Panc1 (cell line): Measurements from ENCODE around the gene MCM9. TPM values are rescaled to one million over a fixed set of nuclear protein-coding genes. Genes with fewer than 3 reads are reported as not detected.
A peak's percentile ranks its signal among the peaks of the same experiment; 100 is the strongest.

Source experiments
- ATAC-seq: fragments of 200-7000 bp; cut with Tn5 transposase; 2 replicates; pipeline ENCODE4 v1.9.1; 2020; ENCODE audit warnings: mild to moderate bottlenecking, moderate library complexity
- BruUV-seq: library from RNA; stranded (reverse); fragments of 400-500 nt; replicated peaks from 2 replicates; lab custom pipeline; 2021; lab: Mats Ljungman, UMichigan
- CTCF ChIA-PET: fragments of 300-600 bp; sonication (Branson Sonifier 250); formaldehyde crosslinking; loops from one replicate; lab custom pipeline; 2022; ENCODE audit warnings: antibody characterized with exemption; lab: Charles Lee
- POLR2A ChIA-PET: fragments of 300-600 bp; sonication (Branson Sonifier 250); formaldehyde crosslinking; loops from one replicate; lab custom pipeline; 2022; ENCODE audit warnings: antibody characterized with exemption; lab: Charles Lee
- DNase-seq: peaks from one replicate; pipeline ENCODE4 v3.0.0-alpha.2; 2010; ENCODE audit warnings: low read depth, low spot score
- H3K27ac ChIP-seq: 2 replicates; pipeline ENCODE4 v1.5.1; 2011; ENCODE audit warnings: mild to moderate bottlenecking, low read length, inconsistent platforms
- H3K27me3 ChIP-seq: fragments of 200-500 bp; sonication (Bioruptor generic); 2 replicates; pipeline ENCODE4 v1.6.0; 2014; ENCODE audit warnings: low read length, inconsistent platforms; ENCODE audit not compliant: control insufficient read depth, insufficient read depth
- H3K36me3 ChIP-seq: fragments of 200-500 bp; sonication (Bioruptor generic); 2 replicates; pipeline ENCODE4 v1.5.1; 2014; ENCODE audit warnings: inconsistent platforms, mild to moderate bottlenecking, low read length, moderate library complexity; ENCODE audit not compliant: control insufficient read depth, insufficient read depth
- H3K4me1 ChIP-seq: 2 replicates; pipeline ENCODE4 v1.5.1; 2011; ENCODE audit warnings: inconsistent platforms, mild to moderate bottlenecking, low read length, moderate library complexity; ENCODE audit not compliant: control insufficient read depth, insufficient read depth
- H3K4me3 ChIP-seq, 2 experiments: 2 replicates each; pipeline ENCODE4 v1.5.1; 2011 to 2012; ENCODE audit warnings: low read depth in 2 of 2, low read length in 2 of 2, mild to moderate bottlenecking in 2 of 2, inconsistent platforms in 1 of 2, moderate library complexity in 1 of 2
- H3K9me3 ChIP-seq: fragments of 200-500 bp; sonication (Bioruptor generic); 2 replicates; pipeline ENCODE4 v1.5.1; 2014; ENCODE audit warnings: low read depth, mild to moderate bottlenecking, inconsistent platforms, low read length, moderate library complexity; ENCODE audit not compliant: control insufficient read depth, insufficient read depth
- CTCF ChIP-seq: fragments of 450-650 bp; IDR thresholded peaks from 2 replicates; pipeline ENCODE4 v1.5.1; 2017; ENCODE audit warnings: mild to moderate bottlenecking
- POLR2AphosphoS5 ChIP-seq: IDR thresholded peaks from 2 replicates; pipeline ENCODE4 v1.6.1; 2012; ENCODE audit warnings: mild to moderate bottlenecking, low read depth, low read length, moderate library complexity
- SIN3A ChIP-seq: IDR thresholded peaks from 2 replicates; pipeline ENCODE4 v1.6.1; 2012; ENCODE audit warnings: low read depth, mild to moderate bottlenecking, low read length, moderate library complexity, borderline replicate concordance; ENCODE audit not compliant: insufficient read depth
- TCF7L2 ChIP-seq: IDR thresholded peaks from 2 replicates; pipeline ENCODE4 v1.6.1; 2011; ENCODE audit warnings: mild to moderate bottlenecking, low read depth, low read length, inconsistent platforms
- in situ Hi-C: cut with HindIII; loops from 2 replicates; pipeline ENCODE4 v1.10.0; 2016; ENCODE audit warnings: low sequenced_read_pairs, low pct_unique_long_range_greater_than_20kb
- intact Hi-C: fragments of 100-400 bp; cut with micrococcal nuclease; formaldehyde crosslinking; loops from one replicate; pipeline ENCODE4 v1.10.0; 2022; ENCODE audit not compliant: unreplicated experiment
- total RNA-seq: library from RNA; stranded (reverse); gene quantifications from one replicate; pipeline ENCODE4 v1.2.1, GENCODE V29; 2021; ENCODE audit not compliant: unreplicated experiment
- TF ChIP-seq, protein P1 (sequence below), 2 experiments: IDR thresholded peaks; 2 replicates each; pipeline ENCODE4 v1.6.1; 2011 to 2012; ENCODE audit warnings: low read depth in 2 of 2, control low read depth in 1 of 2, low read length in 1 of 2, mild to moderate bottlenecking in 1 of 2, moderate library complexity in 1 of 2; ENCODE audit not compliant: insufficient read depth in 1 of 2

Gene MCM9
- total RNA-seq, 1 experiment from 2014 or later: 20.4 TPM

DNA sequence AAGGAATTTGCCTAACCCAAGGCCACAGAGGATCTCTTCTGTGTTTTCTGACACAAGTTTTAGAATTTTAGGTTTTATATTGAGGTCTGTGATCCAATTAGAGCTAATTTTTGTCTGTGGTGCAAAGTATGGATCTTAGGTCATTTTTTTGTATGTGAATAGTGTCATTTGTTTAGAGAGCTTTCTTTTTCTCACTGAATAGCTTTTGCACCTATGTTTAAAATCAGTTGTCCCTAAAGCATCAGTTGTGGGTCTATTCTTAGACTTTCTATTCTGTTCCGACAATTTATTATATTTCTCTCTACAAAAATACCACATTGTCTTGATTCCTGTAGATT lies 341 bp upstream of the MCM9 start:
- ATAC-seq (no peak), DNase-seq (no peak)
- in situ Hi-C loops: no loop called here
- Histone ChIP-seq H3K36me3 (peaks cover 11% of the 10 kb centered on the region), H3K27ac (peak overlapping the region; percentile 60), H3K27me3 (no peaks in the 10 kb centered on the region), H3K9me3 (no peaks in the 10 kb centered on the region), H3K4me3 (peak overlapping the region; percentile 96 to 97), H3K4me1 (peaks cover 17% of the 10 kb centered on the region; the same call in 1 of the 2 replicates)
- BruUV-seq: TSS peak; percentile 64
- intact Hi-C loops: no loop called here
- ChIA-PET POLR2A (interaction anchor here (0.7 to 0.8 kb wide), 2 partner anchors 40 to 76 kb away, joined by 3 to 17 read pairs; no protein-coding TSS in a partner anchor), CTCF (no interaction called here)
- TF ChIP-seq SIN3A (no peak), CTCF (no peak), POLR2AphosphoS5 (no peak), TCF7L2 (no peak)
- TF ChIP-seq, protein P1, sequence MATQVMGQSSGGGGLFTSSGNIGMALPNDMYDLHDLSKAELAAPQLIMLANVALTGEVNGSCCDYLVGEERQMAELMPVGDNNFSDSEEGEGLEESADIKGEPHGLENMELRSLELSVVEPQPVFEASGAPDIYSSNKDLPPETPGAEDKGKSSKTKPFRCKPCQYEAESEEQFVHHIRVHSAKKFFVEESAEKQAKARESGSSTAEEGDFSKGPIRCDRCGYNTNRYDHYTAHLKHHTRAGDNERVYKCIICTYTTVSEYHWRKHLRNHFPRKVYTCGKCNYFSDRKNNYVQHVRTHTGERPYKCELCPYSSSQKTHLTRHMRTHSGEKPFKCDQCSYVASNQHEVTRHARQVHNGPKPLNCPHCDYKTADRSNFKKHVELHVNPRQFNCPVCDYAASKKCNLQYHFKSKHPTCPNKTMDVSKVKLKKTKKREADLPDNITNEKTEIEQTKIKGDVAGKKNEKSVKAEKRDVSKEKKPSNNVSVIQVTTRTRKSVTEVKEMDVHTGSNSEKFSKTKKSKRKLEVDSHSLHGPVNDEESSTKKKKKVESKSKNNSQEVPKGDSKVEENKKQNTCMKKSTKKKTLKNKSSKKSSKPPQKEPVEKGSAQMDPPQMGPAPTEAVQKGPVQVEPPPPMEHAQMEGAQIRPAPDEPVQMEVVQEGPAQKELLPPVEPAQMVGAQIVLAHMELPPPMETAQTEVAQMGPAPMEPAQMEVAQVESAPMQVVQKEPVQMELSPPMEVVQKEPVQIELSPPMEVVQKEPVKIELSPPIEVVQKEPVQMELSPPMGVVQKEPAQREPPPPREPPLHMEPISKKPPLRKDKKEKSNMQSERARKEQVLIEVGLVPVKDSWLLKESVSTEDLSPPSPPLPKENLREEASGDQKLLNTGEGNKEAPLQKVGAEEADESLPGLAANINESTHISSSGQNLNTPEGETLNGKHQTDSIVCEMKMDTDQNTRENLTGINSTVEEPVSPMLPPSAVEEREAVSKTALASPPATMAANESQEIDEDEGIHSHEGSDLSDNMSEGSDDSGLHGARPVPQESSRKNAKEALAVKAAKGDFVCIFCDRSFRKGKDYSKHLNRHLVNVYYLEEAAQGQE (IDR thresholded peaks at IDR 0.05; ENCODE audit: insufficient read depth in 1 of 2, low read depth in 2 of 2, low read length in 1 of 2): no peak

DNA sequence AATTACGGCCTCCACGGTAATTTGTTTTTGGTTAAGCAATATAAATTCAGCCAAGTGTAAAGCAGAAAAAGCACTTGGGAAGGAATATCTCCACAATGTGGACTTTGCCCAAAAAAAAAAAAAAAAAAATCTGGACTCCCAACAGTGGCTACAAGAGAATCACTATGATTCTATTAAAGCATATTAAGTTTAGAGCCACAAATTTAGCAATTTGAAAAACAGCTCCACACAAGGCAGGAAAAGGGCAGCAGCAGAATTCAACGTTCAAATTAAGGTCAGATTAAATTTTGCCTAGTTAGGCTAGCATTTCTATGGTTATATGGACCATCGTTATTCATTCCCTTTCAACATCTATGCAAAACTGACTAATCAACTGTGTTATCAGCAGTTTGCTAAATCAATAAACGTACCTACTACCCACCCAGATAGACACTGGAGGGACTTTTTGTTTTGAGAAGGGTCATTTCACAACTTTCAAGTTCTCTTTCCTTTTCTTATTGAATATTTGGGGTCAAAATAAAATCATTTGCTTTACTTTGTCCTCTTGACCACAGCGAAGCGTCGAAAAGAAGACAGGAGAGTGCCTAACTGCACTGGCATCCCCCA lies 1.0 kb downstream of the MCM9 start:
- Histone ChIP-seq H3K4me3 (peak overlapping the region; percentile 96 to 97), H3K27me3 (no peaks in the 10 kb centered on the region), H3K4me1 (peaks cover 17% of the 10 kb centered on the region; the same call in 1 of the 2 replicates), H3K9me3 (no peaks in the 10 kb centered on the region), H3K27ac (0 out of 2 replicates have a peak overlapping the region, but pooled peaks have one; percentile 26), H3K36me3 (peaks cover 17% of the 10 kb centered on the region)
- TF ChIP-seq TCF7L2: no peak
- TF ChIP-seq CTCF: no peak
- TSS peak; percentile 67 for BruUV-seq
- no peak for ATAC-seq
- in situ Hi-C loops: no loop called here
- intact Hi-C loops: no loop called here
- no peak for DNase-seq
- POLR2A ChIA-PET: no interaction called here
- CTCF ChIA-PET: no interaction called here
